Osteocyte (in vitro differentiated cells): Measurements from ENCODE around the gene PRSS58. TPM values are rescaled to one million over a fixed set of nuclear protein-coding genes. Genes with fewer than 3 reads are reported as not detected.

Experiments used
- DNase-seq: peaks from one replicate; pipeline ENCODE4 v3.0.0; 2021; ENCODE audit warnings: mixed read lengths; ENCODE audit not compliant: unreplicated experiment; ENCODE audit errors: extremely low spot score
- H3K27ac Mint-ChIP-seq: one replicate; pipeline ENCODE4 v1.8.0; 2021; ENCODE audit warnings: mild to moderate bottlenecking, mixed read lengths; ENCODE audit not compliant: unreplicated experiment
- H3K27me3 Mint-ChIP-seq: one replicate; pipeline ENCODE4 v1.8.0; 2021; ENCODE audit warnings: mixed read lengths; ENCODE audit not compliant: unreplicated experiment
- H3K36me3 Mint-ChIP-seq: one replicate; pipeline ENCODE4 v1.8.0; 2021; ENCODE audit warnings: mixed read lengths; ENCODE audit not compliant: unreplicated experiment
- H3K4me1 Mint-ChIP-seq: one replicate; pipeline ENCODE4 v1.8.0; 2021; ENCODE audit warnings: mixed read lengths; ENCODE audit not compliant: unreplicated experiment
- H3K4me3 Mint-ChIP-seq: one replicate; pipeline ENCODE4 v1.8.0; 2021; ENCODE audit warnings: mild to moderate bottlenecking, moderate library complexity, mixed read lengths; ENCODE audit not compliant: unreplicated experiment
- H3K9me3 Mint-ChIP-seq: one replicate; pipeline ENCODE4 v1.8.0; 2021; ENCODE audit warnings: mixed read lengths; ENCODE audit not compliant: unreplicated experiment
- total RNA-seq: library from RNA; stranded (reverse); gene quantifications from 2 replicates; pipeline ENCODE4 v1.2.1, GENCODE V29; 2021
- TF ChIP-seq, protein P1 (sequence below): fragments of 200-600 bp; sonication (generic); IDR thresholded peaks from 2 replicates; pipeline ENCODE4 v1.5.0; 2021; ENCODE audit warnings: antibody characterized with exemption, mild to moderate bottlenecking, moderate library complexity

The PRSS58 gene
- total RNA-seq, 1 donor from 2014 or later, result not detected

DNA sequence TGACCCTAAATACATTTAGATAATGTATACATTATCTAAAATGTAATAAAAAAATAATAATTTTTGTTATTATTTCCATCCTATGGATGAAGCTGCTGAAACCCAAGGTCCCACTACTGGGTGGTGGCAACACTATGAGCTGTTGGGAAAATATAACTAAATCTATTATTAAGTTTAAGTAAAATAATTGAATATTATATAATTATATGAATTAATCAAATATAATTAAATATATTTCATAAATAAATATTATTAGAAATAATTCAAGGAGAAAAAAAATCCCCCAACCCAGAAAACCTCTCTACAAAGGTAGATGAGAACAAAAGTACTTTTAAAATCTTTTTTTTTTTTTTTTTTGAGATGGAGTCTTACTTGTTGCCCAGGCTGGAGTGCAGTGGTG is 7.9 kb downstream of the PRSS58 start:
- Mint-ChIP-seq H3K36me3 (no peaks in the 10 kb centered on the region), H3K9me3 (no peaks in the 10 kb centered on the region), H3K27ac (no peak overlapping the region), H3K27me3 (no peaks in the 10 kb centered on the region), H3K4me1 (peaks cover 2% of the 10 kb centered on the region), H3K4me3 (no peak overlapping the region)
- TF ChIP-seq, protein P1, sequence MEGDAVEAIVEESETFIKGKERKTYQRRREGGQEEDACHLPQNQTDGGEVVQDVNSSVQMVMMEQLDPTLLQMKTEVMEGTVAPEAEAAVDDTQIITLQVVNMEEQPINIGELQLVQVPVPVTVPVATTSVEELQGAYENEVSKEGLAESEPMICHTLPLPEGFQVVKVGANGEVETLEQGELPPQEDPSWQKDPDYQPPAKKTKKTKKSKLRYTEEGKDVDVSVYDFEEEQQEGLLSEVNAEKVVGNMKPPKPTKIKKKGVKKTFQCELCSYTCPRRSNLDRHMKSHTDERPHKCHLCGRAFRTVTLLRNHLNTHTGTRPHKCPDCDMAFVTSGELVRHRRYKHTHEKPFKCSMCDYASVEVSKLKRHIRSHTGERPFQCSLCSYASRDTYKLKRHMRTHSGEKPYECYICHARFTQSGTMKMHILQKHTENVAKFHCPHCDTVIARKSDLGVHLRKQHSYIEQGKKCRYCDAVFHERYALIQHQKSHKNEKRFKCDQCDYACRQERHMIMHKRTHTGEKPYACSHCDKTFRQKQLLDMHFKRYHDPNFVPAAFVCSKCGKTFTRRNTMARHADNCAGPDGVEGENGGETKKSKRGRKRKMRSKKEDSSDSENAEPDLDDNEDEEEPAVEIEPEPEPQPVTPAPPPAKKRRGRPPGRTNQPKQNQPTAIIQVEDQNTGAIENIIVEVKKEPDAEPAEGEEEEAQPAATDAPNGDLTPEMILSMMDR, result no peak
- DNase-seq, result no peak

DNA sequence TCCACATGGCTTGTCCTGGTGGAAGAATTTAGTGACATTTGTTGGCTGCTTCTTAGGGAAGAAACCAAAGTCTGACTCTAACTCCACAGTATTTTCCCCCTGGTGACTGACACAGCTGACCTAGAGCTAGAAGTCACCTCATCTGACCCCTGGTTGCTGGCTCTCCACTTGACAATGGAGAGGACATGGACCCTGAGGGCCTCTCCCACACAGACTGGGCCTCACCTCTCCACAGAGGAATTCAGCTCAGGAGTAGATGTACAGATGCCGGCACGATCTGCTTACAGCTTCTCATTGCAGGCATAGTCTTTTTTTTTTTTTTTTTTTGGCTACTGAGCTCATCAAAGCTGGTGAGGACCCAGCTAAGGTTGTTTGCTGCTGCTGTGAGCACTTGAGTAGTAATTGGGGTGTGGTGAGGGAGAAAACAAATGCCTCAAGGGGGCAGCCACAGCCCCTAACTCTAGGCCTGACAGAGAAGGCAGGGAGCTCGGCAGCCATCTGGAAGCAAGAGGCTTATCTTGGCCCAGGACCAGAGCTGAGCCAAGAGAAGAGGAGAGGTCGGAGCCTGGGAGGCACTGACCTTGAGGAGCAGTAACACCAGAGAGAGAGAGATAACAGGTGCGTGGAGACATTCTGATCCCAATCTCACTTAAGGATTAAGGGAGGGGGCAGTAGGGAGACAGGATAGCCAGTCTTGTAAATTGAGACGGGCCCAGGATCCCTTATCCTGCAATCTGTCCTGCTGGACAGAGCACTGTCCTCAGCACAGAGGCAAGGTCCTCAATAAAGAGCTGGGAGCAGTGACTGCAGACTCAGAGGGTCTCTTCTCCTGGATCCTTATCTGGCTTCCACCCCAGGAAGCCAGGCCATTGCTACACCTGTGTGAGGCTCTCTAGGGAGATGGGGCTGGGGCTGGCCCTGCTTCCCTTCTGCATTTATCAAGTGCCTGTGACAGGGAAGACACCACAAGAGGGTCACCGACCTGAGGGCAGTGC is 9.4 kb downstream of the PRSS58 start:
- TF ChIP-seq, protein P1, result no peak
- Mint-ChIP-seq H3K4me3 (no peak overlapping the region), H3K27me3 (no peaks in the 10 kb centered on the region), H3K27ac (no peak overlapping the region), H3K4me1 (peaks cover 2% of the 10 kb centered on the region), H3K9me3 (no peaks in the 10 kb centered on the region), H3K36me3 (no peaks in the 10 kb centered on the region)
- DNase-seq, result no peak

DNA sequence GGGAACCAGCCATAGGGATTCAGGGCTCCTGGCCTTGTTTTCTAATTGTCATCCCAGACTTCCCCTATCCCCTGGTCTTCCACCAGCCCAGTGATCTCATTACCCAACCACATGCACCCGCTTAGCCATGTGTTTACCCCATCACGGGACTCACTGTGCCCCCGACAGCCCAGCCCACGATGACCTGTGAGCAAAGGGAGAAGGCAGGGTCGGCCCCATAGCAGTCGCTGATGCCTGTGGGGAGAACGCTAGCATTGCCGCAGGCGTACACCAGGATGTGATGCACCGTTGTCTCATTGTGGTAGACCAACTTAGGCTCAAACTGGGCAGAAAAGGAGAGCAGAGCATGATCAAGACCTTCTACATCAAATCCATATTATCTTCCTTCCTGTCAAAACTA is 14.0 kb downstream of the PRSS58 start:
- Mint-ChIP-seq H3K4me1 (no peaks in the 10 kb centered on the region), H3K9me3 (no peaks in the 10 kb centered on the region), H3K27me3 (peaks cover 3% of the 10 kb centered on the region), H3K4me3 (no peak overlapping the region), H3K36me3 (no peaks in the 10 kb centered on the region), H3K27ac (no peak overlapping the region)
- no peak for DNase-seq
- TF ChIP-seq, protein P1, result no peak

DNA sequence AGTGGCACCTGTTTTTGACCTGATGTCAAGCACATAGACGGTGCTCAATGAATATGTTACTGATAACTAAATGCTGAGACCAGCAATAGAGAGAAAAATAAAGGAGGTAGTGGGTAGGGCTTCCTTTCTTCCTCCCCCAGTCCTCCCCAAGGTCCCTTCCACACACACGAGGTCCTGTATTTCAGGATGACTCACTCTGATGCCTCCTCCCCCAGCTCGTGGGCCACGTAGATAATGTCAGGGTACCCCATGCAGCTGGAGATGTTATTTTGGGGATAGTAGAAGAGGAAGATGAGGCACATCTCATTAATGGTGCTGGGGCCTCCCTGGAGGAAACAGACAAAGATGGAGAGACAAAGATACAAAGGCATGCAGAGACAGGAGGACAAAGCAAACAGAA is 17.3 kb downstream of the PRSS58 start:
- Mint-ChIP-seq H3K27me3 (peaks cover 15% of the 10 kb centered on the region), H3K4me3 (no peak overlapping the region), H3K4me1 (no peaks in the 10 kb centered on the region), H3K27ac (no peak overlapping the region), H3K36me3 (no peaks in the 10 kb centered on the region), H3K9me3 (no peaks in the 10 kb centered on the region)
- DNase-seq, result no peak
- TF ChIP-seq, protein P1, result no peak

DNA sequence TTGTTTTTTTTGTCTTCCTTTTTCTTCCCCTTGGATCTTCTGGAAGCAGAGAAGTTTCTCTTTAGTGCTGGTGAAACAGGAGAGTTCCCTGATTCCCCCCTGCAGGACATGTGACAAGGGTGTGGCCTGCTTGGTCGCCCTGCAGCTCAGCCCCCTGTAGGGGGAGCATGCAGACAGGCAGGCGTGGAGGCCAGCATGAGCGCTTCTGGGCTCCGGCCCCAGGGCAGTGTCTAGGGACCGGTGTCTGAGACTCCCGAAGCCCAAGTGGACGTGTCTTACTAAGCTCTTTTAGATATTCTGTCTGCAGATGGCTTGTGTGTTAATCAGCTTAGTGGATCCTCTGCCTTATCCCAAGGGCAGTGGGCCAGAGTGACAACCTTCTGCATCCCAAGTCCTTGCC is 26.1 kb downstream of the PRSS58 start:
- no peaks in the 10 kb centered on the region for H3K9me3 Mint-ChIP-seq
- H3K36me3 Mint-ChIP-seq, result no peaks in the 10 kb centered on the region
- H3K27ac Mint-ChIP-seq, result no peak overlapping the region
- DNase-seq, result no peak
- TF ChIP-seq, protein P1, result peak; percentile 8
- peaks cover 13% of the 10 kb centered on the region for H3K27me3 Mint-ChIP-seq
- no peak overlapping the region for H3K4me3 Mint-ChIP-seq
- no peaks in the 10 kb centered on the region for H3K4me1 Mint-ChIP-seq
